ENCODE data around the gene SPAG16. TPM values are rescaled to one million over a fixed set of nuclear protein-coding genes. Genes with fewer than 3 reads are reported as not detected.

SPAG16 gene
- total and polyA plus RNA-seq, 2 donors (not counting 1 experiment from before 2014, with no cell fraction given), result 3.4 to 8.6 TPM

GRCh38 chr2:214035921-214036320 is 751.7 kb downstream of the SPAG16 start:
- no peaks in the 10 kb centered on the region for H3K4me1 Mint-ChIP-seq
- intact Hi-C loops (cut with micrococcal nuclease), result no loop called here
- Histone ChIP-seq H3K27ac (ENCODE audit: low read length in 2 of 2) (no peak overlapping the region), H3K79me2 (ENCODE audit: control insufficient read depth, insufficient read depth, low read length) (no peaks in the 10 kb centered on the region), H3K9me3 (ENCODE audit: control extremely low read depth in 1 of 3, control insufficient read depth in 2 of 3, insufficient read depth in 1 of 3, low read length in 2 of 3) (peaks cover 0 to 20% (median 0%) of the 10 kb centered on the region in 3 donors), H3K27me3 (replicated peaks in 1 of 4; ENCODE audit: control extremely low read depth in 1 of 4, control insufficient read depth in 3 of 4, insufficient read depth in 4 of 4, low read length in 3 of 4) (no peaks in the 10 kb centered on the region), H3K9ac (ENCODE audit: low read length) (no peak overlapping the region), H3K4me3 (ENCODE audit: control extremely low read depth in 1 of 5, extremely low read depth in 1 of 5, insufficient read depth in 1 of 5, low read depth in 2 of 5, low read length in 4 of 5) (no peak overlapping the region), H3K36me3 (replicated peaks in 1 of 2; ENCODE audit: control extremely low read depth in 1 of 2, control insufficient read depth in 1 of 2, extremely low read depth in 1 of 2, insufficient read depth in 2 of 2, low read length in 1 of 2) (no peaks in the 10 kb centered on the region), H4K20me1 (ENCODE audit: control insufficient read depth, insufficient read depth, low read length, poor library complexity, severe bottlenecking) (no peaks in the 10 kb centered on the region), H3K4me1 (ENCODE audit: control insufficient read depth in 2 of 2, insufficient read depth in 2 of 2, low read length in 2 of 2) (no peaks in the 10 kb centered on the region), H3K4me2 (replicated peaks; ENCODE audit: low read depth, low read length, poor library complexity, severe bottlenecking) (no peak overlapping the region), H2AFZ (ENCODE audit: insufficient read depth, low read depth, low read length, poor library complexity, severe bottlenecking) (no peak overlapping the region)
- no peak for TF ChIP-seq EZH2 (IDR thresholded peaks at IDR 0.05; ENCODE audit: borderline replicate concordance, insufficient read depth, low read depth, low read length, poor library complexity, severe bottlenecking)
- TF ChIP-seq, protein P1, sequence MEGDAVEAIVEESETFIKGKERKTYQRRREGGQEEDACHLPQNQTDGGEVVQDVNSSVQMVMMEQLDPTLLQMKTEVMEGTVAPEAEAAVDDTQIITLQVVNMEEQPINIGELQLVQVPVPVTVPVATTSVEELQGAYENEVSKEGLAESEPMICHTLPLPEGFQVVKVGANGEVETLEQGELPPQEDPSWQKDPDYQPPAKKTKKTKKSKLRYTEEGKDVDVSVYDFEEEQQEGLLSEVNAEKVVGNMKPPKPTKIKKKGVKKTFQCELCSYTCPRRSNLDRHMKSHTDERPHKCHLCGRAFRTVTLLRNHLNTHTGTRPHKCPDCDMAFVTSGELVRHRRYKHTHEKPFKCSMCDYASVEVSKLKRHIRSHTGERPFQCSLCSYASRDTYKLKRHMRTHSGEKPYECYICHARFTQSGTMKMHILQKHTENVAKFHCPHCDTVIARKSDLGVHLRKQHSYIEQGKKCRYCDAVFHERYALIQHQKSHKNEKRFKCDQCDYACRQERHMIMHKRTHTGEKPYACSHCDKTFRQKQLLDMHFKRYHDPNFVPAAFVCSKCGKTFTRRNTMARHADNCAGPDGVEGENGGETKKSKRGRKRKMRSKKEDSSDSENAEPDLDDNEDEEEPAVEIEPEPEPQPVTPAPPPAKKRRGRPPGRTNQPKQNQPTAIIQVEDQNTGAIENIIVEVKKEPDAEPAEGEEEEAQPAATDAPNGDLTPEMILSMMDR (IDR thresholded peaks at IDR 0.05), result no peak
- H3K4me3 Mint-ChIP-seq, result no peak overlapping the region
- no CpG with 5 or more reads among the region's 2 CpGs for WGBS (ENCODE audit: insufficient coverage)
- ChIA-PET CTCF (no interaction called here), POLR2A (no interaction called here)
- DNase-seq, result no peak
- no peaks in the 10 kb centered on the region for H3K9me3 Mint-ChIP-seq (ENCODE audit: insufficient read depth)
- H3K27me3 Mint-ChIP-seq, result no peaks in the 10 kb centered on the region
- H3K27ac Mint-ChIP-seq, result no peak overlapping the region
- no peak for ATAC-seq (ENCODE audit: low read depth)

- Histone ChIP-seq H3K9ac (ENCODE audit: low read length) (no peak overlapping the region), H3K27ac (ENCODE audit: low read length in 2 of 2) (no peak overlapping the region), H3K79me2 (ENCODE audit: control insufficient read depth, insufficient read depth, low read length) (no peaks in the 10 kb centered on the region), H3K4me2 (replicated peaks; ENCODE audit: low read depth, low read length, poor library complexity, severe bottlenecking) (no peak overlapping the region), H3K4me1 (ENCODE audit: control insufficient read depth in 2 of 2, insufficient read depth in 2 of 2, low read length in 2 of 2) (no peaks in the 10 kb centered on the region), H3K9me3 (ENCODE audit: control extremely low read depth in 1 of 3, control insufficient read depth in 2 of 3, insufficient read depth in 1 of 3, low read length in 2 of 3) (peaks cover 0 to 20% (median 0%) of the 10 kb centered on the region in 3 donors), H3K27me3 (replicated peaks in 1 of 4; ENCODE audit: control extremely low read depth in 1 of 4, control insufficient read depth in 3 of 4, insufficient read depth in 4 of 4, low read length in 3 of 4) (no peaks in the 10 kb centered on the region), H4K20me1 (ENCODE audit: control insufficient read depth, insufficient read depth, low read length, poor library complexity, severe bottlenecking) (no peaks in the 10 kb centered on the region), H3K4me3 (ENCODE audit: control extremely low read depth in 1 of 5, extremely low read depth in 1 of 5, insufficient read depth in 1 of 5, low read depth in 2 of 5, low read length in 4 of 5) (no peak overlapping the region), H2AFZ (ENCODE audit: insufficient read depth, low read depth, low read length, poor library complexity, severe bottlenecking) (no peak overlapping the region), H3K36me3 (replicated peaks in 1 of 2; ENCODE audit: control extremely low read depth in 1 of 2, control insufficient read depth in 1 of 2, extremely low read depth in 1 of 2, insufficient read depth in 2 of 2, low read length in 1 of 2) (no peaks in the 10 kb centered on the region)
- H3K4me3 Mint-ChIP-seq, result no peak overlapping the region
- H3K9me3 Mint-ChIP-seq (ENCODE audit: insufficient read depth), result no peaks in the 10 kb centered on the region
- DNase-seq (no peak), ATAC-seq (ENCODE audit: low read depth) (no peak)
- ChIA-PET CTCF (no interaction called here), POLR2A (no interaction called here)
- TF ChIP-seq EZH2 (IDR thresholded peaks at IDR 0.05; ENCODE audit: borderline replicate concordance, insufficient read depth, low read depth, low read length, poor library complexity, severe bottlenecking), result no peak
- TF ChIP-seq, protein P1 (IDR thresholded peaks at IDR 0.05), result no peak
- H3K27me3 Mint-ChIP-seq, result no peaks in the 10 kb centered on the region
- intact Hi-C loops (cut with micrococcal nuclease), result no loop called here
- no peak overlapping the region for H3K27ac Mint-ChIP-seq
- H3K4me1 Mint-ChIP-seq, result no peaks in the 10 kb centered on the region
Measured at GRCh38 chr2:214038186-214038585, 753.9 kb downstream of the SPAG16 start.

Measured in B cell (primary cell).